ENCODE results near the gene JAM3. TPM values are rescaled to one million over a fixed set of nuclear protein-coding genes. Genes with fewer than 3 reads are reported as not detected.

Gene JAM3
- total RNA-seq, 1 experiment from 2014 or later = 45.4 TPM

DNA sequence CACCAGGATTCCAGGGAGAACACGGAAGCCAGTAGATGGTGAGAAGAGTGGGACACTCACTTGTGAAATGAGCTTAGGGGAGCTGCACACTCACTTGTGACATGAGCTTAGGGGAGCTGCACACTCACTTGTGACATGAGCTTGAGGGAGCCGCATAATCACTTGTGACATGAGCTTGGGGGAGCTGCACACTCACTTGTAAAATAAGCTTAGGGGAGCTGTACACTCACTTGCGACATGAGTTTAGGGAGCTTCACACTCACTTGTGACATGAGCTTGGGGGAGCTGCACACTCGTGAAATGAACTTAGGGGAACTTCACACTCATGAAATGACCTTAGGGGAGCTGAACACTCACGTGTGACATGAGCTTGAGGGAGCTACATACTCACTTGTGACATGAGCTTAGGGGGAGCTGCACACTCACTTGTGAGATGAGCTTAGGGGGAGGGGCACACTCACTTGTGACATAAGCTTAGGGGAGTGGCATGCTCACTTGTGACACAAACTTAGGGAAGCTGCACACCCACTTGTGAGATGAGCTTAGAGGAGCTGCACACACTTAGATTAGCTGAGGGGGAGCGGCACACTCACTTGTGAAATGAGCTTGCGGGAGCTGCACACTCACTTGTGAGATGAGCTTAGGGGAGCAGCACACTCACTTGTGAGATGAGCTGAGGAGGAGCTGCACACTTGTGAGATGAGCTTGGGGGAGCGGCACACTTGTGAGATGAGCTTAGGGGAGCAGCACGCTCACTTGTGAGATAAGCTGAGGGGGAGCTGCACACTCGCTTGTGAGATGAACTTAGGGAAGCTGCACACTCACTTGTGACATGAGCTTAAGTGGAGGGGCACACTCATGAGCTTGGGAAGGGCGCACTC, 95.9 kb downstream of the JAM3 start:
- BruUV-seq (replicated peaks) = no TSS peak
- Histone ChIP-seq H3K9me3 (ENCODE audit: control insufficient read depth, insufficient read depth, low read depth, low read length) (no peaks in the 10 kb centered on the region), H3K36me3 (ENCODE audit: control insufficient read depth, insufficient read depth, low read length) (peaks cover 11% of the 10 kb centered on the region; the same call in 1 of the 2 replicates), H3K27ac (ENCODE audit: low read length) (no peak overlapping the region), H3K27me3 (ENCODE audit: control insufficient read depth, insufficient read depth, low read length) (no peaks in the 10 kb centered on the region), H3K4me3 (ENCODE audit: low read depth in 2 of 2, low read length in 2 of 2) (no peak overlapping the region), H3K4me1 (ENCODE audit: control insufficient read depth, insufficient read depth, low read length) (no peaks in the 10 kb centered on the region)
- DNase-seq (ENCODE audit: low read depth, low spot score) (no peak), ATAC-seq (no peak)
- in situ Hi-C loops (cut with HindIII; ENCODE audit: low pct_unique_long_range_greater_than_20kb, low sequenced_read_pairs) = no loop called here
- intact Hi-C loops (cut with micrococcal nuclease; ENCODE audit: unreplicated experiment) = no loop called here
- POLR2A ChIA-PET = no interaction called here
- TF ChIP-seq SIN3A (IDR thresholded peaks at IDR 0.05; ENCODE audit: borderline replicate concordance, insufficient read depth, low read depth, low read length) = no peak
- TF ChIP-seq, protein P1, sequence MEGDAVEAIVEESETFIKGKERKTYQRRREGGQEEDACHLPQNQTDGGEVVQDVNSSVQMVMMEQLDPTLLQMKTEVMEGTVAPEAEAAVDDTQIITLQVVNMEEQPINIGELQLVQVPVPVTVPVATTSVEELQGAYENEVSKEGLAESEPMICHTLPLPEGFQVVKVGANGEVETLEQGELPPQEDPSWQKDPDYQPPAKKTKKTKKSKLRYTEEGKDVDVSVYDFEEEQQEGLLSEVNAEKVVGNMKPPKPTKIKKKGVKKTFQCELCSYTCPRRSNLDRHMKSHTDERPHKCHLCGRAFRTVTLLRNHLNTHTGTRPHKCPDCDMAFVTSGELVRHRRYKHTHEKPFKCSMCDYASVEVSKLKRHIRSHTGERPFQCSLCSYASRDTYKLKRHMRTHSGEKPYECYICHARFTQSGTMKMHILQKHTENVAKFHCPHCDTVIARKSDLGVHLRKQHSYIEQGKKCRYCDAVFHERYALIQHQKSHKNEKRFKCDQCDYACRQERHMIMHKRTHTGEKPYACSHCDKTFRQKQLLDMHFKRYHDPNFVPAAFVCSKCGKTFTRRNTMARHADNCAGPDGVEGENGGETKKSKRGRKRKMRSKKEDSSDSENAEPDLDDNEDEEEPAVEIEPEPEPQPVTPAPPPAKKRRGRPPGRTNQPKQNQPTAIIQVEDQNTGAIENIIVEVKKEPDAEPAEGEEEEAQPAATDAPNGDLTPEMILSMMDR (IDR thresholded peaks at IDR 0.05) = no peak
- TF ChIP-seq TCF7L2 (IDR thresholded peaks at IDR 0.05; ENCODE audit: low read depth, low read length) = no peak
- no peak for TF ChIP-seq POLR2AphosphoS5 (IDR thresholded peaks at IDR 0.05; ENCODE audit: low read depth, low read length)
- TF ChIP-seq, protein P2, sequence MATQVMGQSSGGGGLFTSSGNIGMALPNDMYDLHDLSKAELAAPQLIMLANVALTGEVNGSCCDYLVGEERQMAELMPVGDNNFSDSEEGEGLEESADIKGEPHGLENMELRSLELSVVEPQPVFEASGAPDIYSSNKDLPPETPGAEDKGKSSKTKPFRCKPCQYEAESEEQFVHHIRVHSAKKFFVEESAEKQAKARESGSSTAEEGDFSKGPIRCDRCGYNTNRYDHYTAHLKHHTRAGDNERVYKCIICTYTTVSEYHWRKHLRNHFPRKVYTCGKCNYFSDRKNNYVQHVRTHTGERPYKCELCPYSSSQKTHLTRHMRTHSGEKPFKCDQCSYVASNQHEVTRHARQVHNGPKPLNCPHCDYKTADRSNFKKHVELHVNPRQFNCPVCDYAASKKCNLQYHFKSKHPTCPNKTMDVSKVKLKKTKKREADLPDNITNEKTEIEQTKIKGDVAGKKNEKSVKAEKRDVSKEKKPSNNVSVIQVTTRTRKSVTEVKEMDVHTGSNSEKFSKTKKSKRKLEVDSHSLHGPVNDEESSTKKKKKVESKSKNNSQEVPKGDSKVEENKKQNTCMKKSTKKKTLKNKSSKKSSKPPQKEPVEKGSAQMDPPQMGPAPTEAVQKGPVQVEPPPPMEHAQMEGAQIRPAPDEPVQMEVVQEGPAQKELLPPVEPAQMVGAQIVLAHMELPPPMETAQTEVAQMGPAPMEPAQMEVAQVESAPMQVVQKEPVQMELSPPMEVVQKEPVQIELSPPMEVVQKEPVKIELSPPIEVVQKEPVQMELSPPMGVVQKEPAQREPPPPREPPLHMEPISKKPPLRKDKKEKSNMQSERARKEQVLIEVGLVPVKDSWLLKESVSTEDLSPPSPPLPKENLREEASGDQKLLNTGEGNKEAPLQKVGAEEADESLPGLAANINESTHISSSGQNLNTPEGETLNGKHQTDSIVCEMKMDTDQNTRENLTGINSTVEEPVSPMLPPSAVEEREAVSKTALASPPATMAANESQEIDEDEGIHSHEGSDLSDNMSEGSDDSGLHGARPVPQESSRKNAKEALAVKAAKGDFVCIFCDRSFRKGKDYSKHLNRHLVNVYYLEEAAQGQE (IDR thresholded peaks at IDR 0.05; ENCODE audit: insufficient read depth in 1 of 2, low read depth in 2 of 2, low read length in 1 of 2) = no peak
- CTCF ChIA-PET = interaction anchor here (0.6 to 1.4 kb wide), 2 partner anchors 114 kb away, joined by 3 to 7 read pairs; no protein-coding TSS in a partner anchor

DNA sequence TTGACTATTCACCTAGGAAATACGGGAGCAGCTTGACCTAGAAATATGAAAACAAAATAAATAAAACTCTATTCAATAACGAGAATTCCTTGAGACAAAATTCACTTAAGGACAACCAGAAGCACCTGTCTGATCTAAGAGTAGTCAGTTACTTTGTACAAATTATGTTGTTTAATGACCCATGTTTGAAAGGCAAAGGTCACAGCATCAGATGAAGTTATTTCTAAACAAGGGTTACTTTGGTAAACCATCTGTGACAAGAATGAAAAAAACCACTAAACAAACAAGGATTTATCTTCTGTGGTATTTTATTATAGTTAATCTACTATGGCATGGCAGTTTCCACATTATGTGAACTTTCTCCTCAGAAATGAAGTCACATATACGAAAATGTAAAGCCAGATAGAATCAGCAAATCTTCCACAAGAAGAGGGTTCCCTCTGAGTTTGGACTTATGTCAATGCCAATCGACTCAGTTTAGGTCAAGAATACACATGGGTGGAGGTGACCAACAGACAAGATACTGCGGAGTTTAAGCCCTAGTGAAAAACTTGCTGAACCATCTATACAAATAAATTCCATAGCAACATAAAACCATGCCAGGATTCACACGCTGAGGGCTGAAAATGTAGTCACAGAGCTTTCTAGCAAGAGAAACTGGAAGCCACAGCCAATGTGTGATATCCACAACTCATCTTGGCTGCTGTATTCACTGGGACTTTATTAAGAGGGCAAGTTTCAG, 101.5 kb downstream of the JAM3 start:
- in situ Hi-C loops (cut with HindIII; ENCODE audit: low pct_unique_long_range_greater_than_20kb, low sequenced_read_pairs) = no loop called here
- Histone ChIP-seq H3K4me1 (ENCODE audit: control insufficient read depth, insufficient read depth, low read length) (no peaks in the 10 kb centered on the region), H3K4me3 (ENCODE audit: low read depth in 2 of 2, low read length in 2 of 2) (no peak overlapping the region), H3K36me3 (ENCODE audit: control insufficient read depth, insufficient read depth, low read length) (peaks cover 7% of the 10 kb centered on the region; the same call in 1 of the 2 replicates), H3K9me3 (ENCODE audit: control insufficient read depth, insufficient read depth, low read depth, low read length) (no peaks in the 10 kb centered on the region), H3K27ac (ENCODE audit: low read length) (no peak overlapping the region), H3K27me3 (ENCODE audit: control insufficient read depth, insufficient read depth, low read length) (no peaks in the 10 kb centered on the region)
- ChIA-PET CTCF (no interaction called here), POLR2A (no interaction called here)
- TF ChIP-seq, protein P2 (IDR thresholded peaks at IDR 0.05; ENCODE audit: insufficient read depth in 1 of 2, low read depth in 2 of 2, low read length in 1 of 2) = no peak
- no peak for TF ChIP-seq POLR2AphosphoS5 (IDR thresholded peaks at IDR 0.05; ENCODE audit: low read depth, low read length)
- TF ChIP-seq, protein P1 (IDR thresholded peaks at IDR 0.05) = no peak
- TF ChIP-seq TCF7L2 (IDR thresholded peaks at IDR 0.05; ENCODE audit: low read depth, low read length) = no peak
- no peak for TF ChIP-seq SIN3A (IDR thresholded peaks at IDR 0.05; ENCODE audit: borderline replicate concordance, insufficient read depth, low read depth, low read length)
- intact Hi-C loops (cut with micrococcal nuclease; ENCODE audit: unreplicated experiment) = no loop called here
- ATAC-seq (no peak), DNase-seq (ENCODE audit: low read depth, low spot score) (no peak)
- no TSS peak for BruUV-seq (replicated peaks)
